OCI-LY3 (cell line): ENCODE measurements around the gene IGFLR1.

Experiments
- CTCF ChIP-seq: fragments of 200-600, 300-600 bp; sonication (generic); IDR thresholded peaks from 2 replicates; pipeline ENCODE4 v1.5.1; 2014; ENCODE audit warnings: antibody characterized with exemption, low read length, low read depth
- EZH2phosphoT487 ChIP-seq: fragments of 200-600 bp; shearing (Covaris generic); IDR thresholded peaks from 2 replicates; pipeline ENCODE4 v1.6.1; 2018; ENCODE audit warnings: antibody characterized with exemption, mixed run types, low read depth

GRCh38 chr19:35733180-35734125 is 8.8 kb downstream of the IGFLR1 start:
- no peak for TF ChIP-seq CTCF
- TF ChIP-seq EZH2phosphoT487, result no peak
